ENCODE data around the gene CCDC30.

DNA sequence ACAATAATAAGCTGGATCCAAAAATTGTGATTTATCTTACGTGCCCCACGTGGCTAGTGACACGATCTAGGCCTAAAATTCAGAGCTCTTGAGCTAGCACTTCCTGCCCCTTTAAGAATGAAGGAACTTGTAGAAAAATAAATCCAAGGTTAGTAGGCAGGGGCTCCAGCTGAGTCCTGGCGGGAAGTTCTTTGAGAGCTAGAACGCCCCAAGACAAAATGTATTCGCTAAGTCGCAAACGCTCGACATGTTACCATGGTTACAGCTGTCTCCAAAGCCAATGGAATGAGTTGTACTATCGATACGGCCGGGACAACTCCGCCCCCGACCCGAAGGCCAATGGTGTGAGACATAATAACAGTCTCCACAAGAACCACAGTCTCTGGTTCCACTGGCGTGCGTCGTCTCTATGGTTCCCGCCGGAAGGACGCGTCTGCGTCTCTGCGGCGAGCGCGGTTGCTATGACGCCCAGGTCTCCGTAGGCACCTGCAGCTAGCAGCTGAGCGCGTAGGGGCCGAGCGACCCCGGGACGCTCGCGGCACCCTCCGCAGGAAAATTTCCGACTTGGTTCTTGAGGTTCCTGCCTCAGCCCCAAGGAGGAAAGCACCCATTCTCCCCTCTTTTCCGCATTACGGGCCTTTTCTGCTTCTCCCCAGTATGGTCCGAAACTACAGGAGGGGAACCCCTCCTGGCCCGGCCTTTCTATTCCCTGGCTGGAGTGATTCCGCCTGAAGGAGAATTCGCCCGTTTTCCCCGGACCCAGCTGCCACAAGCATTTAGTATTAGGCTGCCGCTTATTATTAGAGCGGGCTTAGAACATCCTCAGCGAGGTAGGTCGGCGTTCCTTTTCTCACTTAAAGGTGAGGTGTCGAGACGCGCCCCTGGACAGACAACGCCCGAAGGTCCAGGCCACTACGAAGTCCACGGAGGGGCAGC, at the start of gene CCDC30:
- TF ChIP-seq, protein P1, sequence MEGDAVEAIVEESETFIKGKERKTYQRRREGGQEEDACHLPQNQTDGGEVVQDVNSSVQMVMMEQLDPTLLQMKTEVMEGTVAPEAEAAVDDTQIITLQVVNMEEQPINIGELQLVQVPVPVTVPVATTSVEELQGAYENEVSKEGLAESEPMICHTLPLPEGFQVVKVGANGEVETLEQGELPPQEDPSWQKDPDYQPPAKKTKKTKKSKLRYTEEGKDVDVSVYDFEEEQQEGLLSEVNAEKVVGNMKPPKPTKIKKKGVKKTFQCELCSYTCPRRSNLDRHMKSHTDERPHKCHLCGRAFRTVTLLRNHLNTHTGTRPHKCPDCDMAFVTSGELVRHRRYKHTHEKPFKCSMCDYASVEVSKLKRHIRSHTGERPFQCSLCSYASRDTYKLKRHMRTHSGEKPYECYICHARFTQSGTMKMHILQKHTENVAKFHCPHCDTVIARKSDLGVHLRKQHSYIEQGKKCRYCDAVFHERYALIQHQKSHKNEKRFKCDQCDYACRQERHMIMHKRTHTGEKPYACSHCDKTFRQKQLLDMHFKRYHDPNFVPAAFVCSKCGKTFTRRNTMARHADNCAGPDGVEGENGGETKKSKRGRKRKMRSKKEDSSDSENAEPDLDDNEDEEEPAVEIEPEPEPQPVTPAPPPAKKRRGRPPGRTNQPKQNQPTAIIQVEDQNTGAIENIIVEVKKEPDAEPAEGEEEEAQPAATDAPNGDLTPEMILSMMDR (optimal IDR thresholded peaks at IDR 0.05 in 1 of 3, IDR thresholded peaks at IDR 0.05 in 1 of 3, conservative IDR thresholded peaks at IDR 0.05 in 1 of 3; ENCODE audit: extremely low read depth in 1 of 3, insufficient read depth in 2 of 3, low read length in 3 of 3): no peak
- no peak for TF ChIP-seq EZH2 (IDR thresholded peaks at IDR 0.05; ENCODE audit: low read length)

All from keratinocyte (primary cell).